K562 (cell line): ENCODE results near the gene COPS8. TPM values are rescaled to one million over a fixed set of nuclear protein-coding genes. Genes with fewer than 3 reads are reported as not detected.
A peak's percentile ranks its signal among the peaks of the same experiment; 100 is the strongest.

Experiments
- ATAC-seq: fragments of 200-7000 bp; cut with Tn5 transposase; 3 replicates; pipeline ENCODE4 v1.9.1; 2020; ENCODE audit warnings: moderate library complexity
- BruUV-seq: library from RNA; stranded (reverse); fragments of 400-500 nt; replicated peaks from 2 replicates; lab custom pipeline; 2021; lab: Mats Ljungman, UMichigan
- CTCF ChIA-PET: fragments of 300-600 bp; formaldehyde crosslinking; extraction: SDS; loops from one replicate; lab custom pipeline; 2021; ENCODE audit warnings: low intra/inter-chr PET ratio; lab: Yijun Ruan, JAX
- POLR2A ChIA-PET: fragments of 300-600, 350-650 bp; sonication (Branson Sonifier 250); formaldehyde crosslinking; extraction: SDS; loops from one replicate; lab custom pipeline; 2021; ENCODE audit warnings: antibody characterized with exemption, inconsistent platforms; lab: Yijun Ruan, JAX
- DNase-seq, 4 experiments: peaks; one replicate each; pipeline versions ENCODE4 v3.0.0 to v3.0.0-alpha.2; 2011 to 2018; ENCODE audit warnings: low spot score in 3 of 4, mixed read lengths in 3 of 4; ENCODE audit errors: extremely low read depth in 1 of 4
- FAIRE-seq: peaks from 2 replicates; lab custom pipeline; 2011; peaks lifted over from hg19 to GRCh38; lab: Jason Lieb, UNC
- H2AFZ ChIP-seq: 2 replicates; pipeline ENCODE4 v1.6.0; 2011; ENCODE audit warnings: low read depth, low read length, control low read depth, inconsistent platforms
- H3K27ac ChIP-seq: fragments of 200-600 bp; 3 replicates; pipeline ENCODE4 v1.8.0; 2011; ENCODE audit warnings: low read depth, mild to moderate bottlenecking, control low read depth, inconsistent platforms, low read length, moderate library complexity, mixed read lengths; ENCODE audit errors: extremely low read depth
- H3K27me3 ChIP-seq, 2 experiments: fragments of 300-600 bp in 1 of 2; 2 replicates in 1 of 2; 3 replicates in 1 of 2; pipeline versions ENCODE4 v1.6.0 to v1.8.0; 2011; ENCODE audit warnings: inconsistent platforms in 2 of 2, low read length in 2 of 2, mild to moderate bottlenecking in 1 of 2, mixed read lengths in 1 of 2, moderate library complexity in 1 of 2; ENCODE audit not compliant: control insufficient read depth in 2 of 2, insufficient read depth in 2 of 2
- H3K36me3 ChIP-seq: fragments of 300-600 bp; 3 replicates; pipeline ENCODE4 v1.8.0; 2011; ENCODE audit warnings: mild to moderate bottlenecking, low read length, inconsistent platforms; ENCODE audit not compliant: control insufficient read depth, insufficient read depth
- H3K4me1 ChIP-seq, 2 experiments: fragments of 200-600 bp in 1 of 2; replicated peaks in 1 of 2; 2 replicates in 1 of 2; 3 replicates in 1 of 2; pipeline versions ENCODE4 v1.5.1 to v1.8.0; 2011; ENCODE audit warnings: inconsistent platforms in 2 of 2, low read length in 2 of 2, mild to moderate bottlenecking in 1 of 2, mixed read lengths in 1 of 2, moderate library complexity in 1 of 2; ENCODE audit not compliant: control insufficient read depth in 2 of 2, insufficient read depth in 2 of 2
- H3K4me2 ChIP-seq: 2 replicates; pipeline ENCODE4 v1.6.1; 2011; ENCODE audit warnings: low read length, control low read depth, inconsistent platforms, mixed read lengths; ENCODE audit not compliant: insufficient read depth
- H3K4me3 ChIP-seq: fragments of 200-600 bp; sonication (generic), shearing (Covaris generic); 2 replicates; pipeline ENCODE4 v1.5.1; 2016; ENCODE audit warnings: control low read depth, inconsistent platforms
- H3K79me2 ChIP-seq: fragments of 200-600 bp; 3 replicates; pipeline ENCODE4 v1.8.0; 2011; ENCODE audit warnings: low read length, inconsistent platforms; ENCODE audit not compliant: control insufficient read depth, insufficient read depth
- H3K9ac ChIP-seq, 2 experiments: 2 replicates each; pipeline versions ENCODE4 v1.6.0 to v1.6.1; 2011; ENCODE audit warnings: low read depth in 2 of 2, low read length in 2 of 2, control low read depth in 1 of 2, inconsistent platforms in 1 of 2, mild to moderate bottlenecking in 1 of 2, mixed read lengths in 1 of 2; ENCODE audit not compliant: insufficient read depth in 1 of 2
- H3K9me1 ChIP-seq: one replicate; pipeline ENCODE4 v1.6.0; 2011; ENCODE audit warnings: inconsistent platforms, mild to moderate bottlenecking, low read length, moderate library complexity; ENCODE audit not compliant: control insufficient read depth, insufficient read depth
- H3K9me3 ChIP-seq: replicated peaks from 2 replicates; pipeline ENCODE4 v1.5.1; 2011; ENCODE audit warnings: low read depth, low read length, inconsistent platforms; ENCODE audit not compliant: control insufficient read depth, insufficient read depth
- H4K20me1 ChIP-seq: replicated peaks from 2 replicates; pipeline ENCODE4 v1.6.1; 2011; ENCODE audit warnings: low read length, inconsistent platforms, mixed read lengths; ENCODE audit not compliant: control insufficient read depth, insufficient read depth
- MAFG ChIP-seq: fragments of 450-650 bp; conservative IDR thresholded peaks from 2 replicates; pipeline ENCODE4 v1.6.1; 2016; ENCODE audit warnings: missing genetic modification characterization, missing compliant biosample characterization
- WGBS: fragments of 100-300 bp; shearing (Covaris generic); methylation state at CpG from one replicate; pipeline ENCODE4 v1.1.6; 2016; ENCODE audit warnings: low coverage, mixed read lengths; ENCODE audit not compliant: insufficient coverage; ENCODE audit errors: missing lambda C conversion rate; 5-methylcytosine and 5-hydroxymethylcytosine counted together
- in situ Hi-C: fragments of 300-500 bp; cut with MboI; formaldehyde crosslinking; loops from 4 replicates; pipeline ENCODE4 v1.15.0; 2018; ENCODE audit warnings: inconsistent platforms, mixed read lengths
- intact Hi-C: fragments of 100-400 bp; cut with micrococcal nuclease; formaldehyde crosslinking; loops from 2 replicates; pipeline ENCODE4 v1.14.2; 2022
- polyA plus RNA-seq, 8 experiments: library from polyadenylated mRNA; depleted of rRNA in 4 of 8; stranded (reverse) in 5 of 8; unstranded in 3 of 8; fragments of >200 nt; fragmentation: Nextera tagmentation in 2 of 8; fragmentation: Illumina TruSeq in 1 of 8; extraction: Ambion mirVana in 2 of 8; extraction: Trizol in 1 of 8; gene quantifications; 2 replicates each; pipeline versions ENCODE4 v1.2.1 to v1.2.3, GENCODE V29; 2011 to 2014; ENCODE audit warnings: inconsistent platforms in 1 of 8, missing spikeins in 1 of 8
- total RNA-seq, 7 experiments: library from RNA; depleted of rRNA in 6 of 7; stranded (reverse); fragments of >200 nt in 6 of 7; fragmentation: Illumina TruSeq in 2 of 7; extraction: Trizol in 2 of 7; gene quantifications; 2 replicates each; pipeline versions ENCODE4 v1.2.1 to v1.2.3, GENCODE V29; 2011 to 2021; ENCODE audit warnings: low replicate concordance in 1 of 7
- TF ChIP-seq, protein P1 (sequence below): sonication (generic); formaldehyde crosslinking; IDR thresholded peaks from 2 replicates; pipeline ENCODE4 v1.9.0; 2022; ENCODE audit warnings: mild to moderate bottlenecking, missing genetic modification reagents
- TF ChIP-seq, protein P2 (sequence below): sonication (generic); formaldehyde crosslinking; IDR thresholded peaks from 2 replicates; pipeline ENCODE4 v1.5.0; 2020; ENCODE audit warnings: missing genetic modification reagents

Gene COPS8
- total and polyA plus RNA-seq, 9 of the 15 experiments (the other 6 are each of a cell fraction or from before 2014, with no cell fraction given): 28.2 to 97.3 (median 58.9) TPM

GRCh38 chr2:237064203-237065070 is 21.3 kb upstream of the COPS8 start:
- Histone ChIP-seq H3K36me3 (no peaks in the 10 kb centered on the region), H3K27me3 (peaks cover 0 to 26% of the 10 kb centered on the region in 2 experiments; a peak in 3 of 5 replicates)
- TF ChIP-seq, protein P1, sequence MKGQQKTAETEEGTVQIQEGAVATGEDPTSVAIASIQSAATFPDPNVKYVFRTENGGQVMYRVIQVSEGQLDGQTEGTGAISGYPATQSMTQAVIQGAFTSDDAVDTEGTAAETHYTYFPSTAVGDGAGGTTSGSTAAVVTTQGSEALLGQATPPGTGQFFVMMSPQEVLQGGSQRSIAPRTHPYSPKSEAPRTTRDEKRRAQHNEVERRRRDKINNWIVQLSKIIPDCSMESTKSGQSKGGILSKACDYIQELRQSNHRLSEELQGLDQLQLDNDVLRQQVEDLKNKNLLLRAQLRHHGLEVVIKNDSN (CRISPR knock-in tag): peak; percentile 51
- TF ChIP-seq, protein P2, sequence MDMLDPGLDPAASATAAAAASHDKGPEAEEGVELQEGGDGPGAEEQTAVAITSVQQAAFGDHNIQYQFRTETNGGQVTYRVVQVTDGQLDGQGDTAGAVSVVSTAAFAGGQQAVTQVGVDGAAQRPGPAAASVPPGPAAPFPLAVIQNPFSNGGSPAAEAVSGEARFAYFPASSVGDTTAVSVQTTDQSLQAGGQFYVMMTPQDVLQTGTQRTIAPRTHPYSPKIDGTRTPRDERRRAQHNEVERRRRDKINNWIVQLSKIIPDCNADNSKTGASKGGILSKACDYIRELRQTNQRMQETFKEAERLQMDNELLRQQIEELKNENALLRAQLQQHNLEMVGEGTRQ: peak; percentile 52
- no peak for TF ChIP-seq MAFG (tag)
- TF ChIP-seq, all 486 proteins: peak for 2
- peaks cover 2% of the 10 kb centered on the region for H3K9me1 ChIP-seq
- H3K27ac ChIP-seq: no peak overlapping the region
- intact Hi-C loops (no loop called here), in situ Hi-C loops (loop anchor here (25.0 kb wide), 1 partner anchor 552 kb away; a partner anchor contains a TSS)
- ChIA-PET POLR2A (no interaction called here), CTCF (no interaction called here)
- H3K79me2 ChIP-seq: no peaks in the 10 kb centered on the region
- 4% methylated on average over 12 of the region's 24 CpGs for WGBS
- DNase-seq (peak in 3 of 4 experiments; percentile 7 to 20 (median 10)), ATAC-seq (no peak), FAIRE-seq (no peak)
- no TSS peak for BruUV-seq
- no peaks in the 10 kb centered on the region for H3K9me3 ChIP-seq
- H2AFZ ChIP-seq: no peak overlapping the region
- H3K9ac ChIP-seq: 0 out of 4 replicates have a peak overlapping the region, but pooled peaks of 1 of the 2 experiments have one; percentile 26
- no peak overlapping the region for H3K4me3 ChIP-seq
- H3K4me1 ChIP-seq: no peaks in the 10 kb centered on the region
- H4K20me1 ChIP-seq: no peaks in the 10 kb centered on the region; the same call in 1 of the 2 replicates
- H3K4me2 ChIP-seq: no peak overlapping the region
